ENCODE results near the gene ETV4. TPM values are rescaled to one million over a fixed set of nuclear protein-coding genes. Genes with fewer than 3 reads are reported as not detected.

The ETV4 gene
- total RNA-seq, 6 experiments from 2014 or later = 0.42 to 1.4 (median 0.80) TPM; not detected in 1

DNA sequence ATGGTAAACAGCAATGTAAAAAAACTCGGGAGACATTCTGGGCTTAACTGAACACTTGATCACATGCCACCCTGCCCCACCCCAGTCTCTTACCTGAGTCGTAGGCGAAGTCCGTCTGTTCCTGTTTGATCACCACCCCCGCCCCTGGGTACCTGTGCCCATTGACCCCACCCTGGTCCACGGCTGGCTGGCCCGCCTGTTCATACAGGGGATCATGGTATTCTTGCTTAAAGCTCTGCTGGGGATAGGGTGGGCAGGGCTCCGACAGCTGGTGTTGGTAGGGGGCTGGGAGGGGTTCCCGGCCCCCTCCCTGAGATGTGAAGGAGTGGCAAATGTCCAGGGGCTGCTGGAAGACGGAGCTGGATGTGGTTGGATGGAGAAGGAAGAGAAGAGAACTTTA, 13.6 kb downstream of the ETV4 start:
- Histone ChIP-seq H3K27ac (no peak overlapping the region), H3K4me1 (peaks cover 0 to 16% (median 0%) of the 10 kb centered on the region in 4 donors), H3K9me3 (no peaks in the 10 kb centered on the region), H3K4me3 (no peak overlapping the region), H3K36me3 (no peaks in the 10 kb centered on the region), H3K27me3 (no peaks in the 10 kb centered on the region)
- ATAC-seq (no peak), DNase-seq (no peak)
- no peak for TF ChIP-seq POLR2A (IDR thresholded peaks at IDR 0.05)
- no peak for TF ChIP-seq CTCF (IDR thresholded peaks at IDR 0.05)
- 82% methylated on average over 7 of the region's 10 CpGs for WGBS (ENCODE audit: insufficient coverage, low coverage, low lambda C conversion rate, missing lambda C conversion rate)
- intact Hi-C loops (cut with DNase I) = no loop called here

DNA sequence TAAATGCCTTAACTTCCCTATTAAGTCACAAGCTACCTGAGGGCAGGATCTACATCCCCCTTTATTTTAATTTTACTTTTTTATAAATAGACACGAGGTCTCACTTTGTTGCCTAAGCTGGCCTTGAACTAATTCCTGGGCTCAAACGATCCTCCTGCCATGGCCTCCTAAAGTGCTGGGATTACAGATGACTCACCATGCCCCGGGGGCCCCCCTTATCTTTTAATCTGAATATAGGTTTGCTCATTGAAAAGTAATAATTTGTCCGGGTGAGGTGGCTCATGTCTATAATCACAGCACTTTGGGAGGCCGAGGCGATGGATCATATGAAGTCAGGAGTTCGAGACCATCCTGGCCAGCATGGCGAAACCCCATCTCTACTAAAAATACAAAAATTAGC, 14.2 kb downstream of the ETV4 start:
- TF ChIP-seq CTCF (IDR thresholded peaks at IDR 0.05) (no peak), POLR2A (IDR thresholded peaks at IDR 0.05) (no peak)
- DNase-seq (no peak), ATAC-seq (no peak)
- intact Hi-C loops (cut with DNase I) = no loop called here
- 77% methylated on average over 8 of the region's 8 CpGs for WGBS (ENCODE audit: insufficient coverage, low coverage, low lambda C conversion rate, missing lambda C conversion rate)
- Histone ChIP-seq H3K27ac (no peak overlapping the region), H3K4me1 (peaks cover 0 to 16% (median 0%) of the 10 kb centered on the region in 4 donors), H3K9me3 (no peaks in the 10 kb centered on the region), H3K27me3 (no peaks in the 10 kb centered on the region), H3K4me3 (no peak overlapping the region), H3K36me3 (no peaks in the 10 kb centered on the region)

- ATAC-seq (no peak), DNase-seq (no peak)
- intact Hi-C loops (cut with DNase I) = no loop called here
Measured at GRCh38 chr17:43531082-43531378, 15.1 kb downstream of the ETV4 start.

GRCh38 chr17:43530288-43531081, 15.7 kb downstream of the ETV4 start:
- ATAC-seq = peak; percentile 44 to 66 (median 52)
- H3K9me3 ChIP-seq = no peaks in the 10 kb centered on the region
- peak in 2 of 3 donors; percentile 29 to 52 for DNase-seq
- no peaks in the 10 kb centered on the region for H3K27me3 ChIP-seq
- intact Hi-C loops (cut with DNase I) = no loop called here
- H3K4me1 ChIP-seq = peaks cover 0 to 16% (median 0%) of the 10 kb centered on the region in 4 donors
- H3K27ac ChIP-seq = no peak overlapping the region
- H3K4me3 ChIP-seq = no peak overlapping the region
- WGBS (ENCODE audit: insufficient coverage, low coverage, low lambda C conversion rate, missing lambda C conversion rate) = 26% methylated on average over 11 of the region's 23 CpGs
- peaks cover 0 to 6% (median 1%) of the 10 kb centered on the region in 4 donors for H3K36me3 ChIP-seq
- no peak for TF ChIP-seq POLR2A (IDR thresholded peaks at IDR 0.05)
- no peak for TF ChIP-seq CTCF (IDR thresholded peaks at IDR 0.05)

More at GRCh38 chr17:43531082-43531378, 15.1 kb downstream of the ETV4 start:
- H3K36me3 ChIP-seq = peaks cover 0 to 1% (median 0%) of the 10 kb centered on the region in 4 donors
- H3K27ac ChIP-seq = no peak overlapping the region
- no peak for TF ChIP-seq POLR2A (IDR thresholded peaks at IDR 0.05)
- TF ChIP-seq CTCF (IDR thresholded peaks at IDR 0.05) = no peak
- H3K4me3 ChIP-seq = no peak overlapping the region
- H3K9me3 ChIP-seq = no peaks in the 10 kb centered on the region
- H3K27me3 ChIP-seq = no peaks in the 10 kb centered on the region
- H3K4me1 ChIP-seq = peaks cover 0 to 16% (median 0%) of the 10 kb centered on the region in 4 donors
- WGBS (ENCODE audit: insufficient coverage, low coverage, low lambda C conversion rate, missing lambda C conversion rate) = 47% methylated on average over 3 of the region's 3 CpGs
